Transverse colon (tissue), 4 donors: ENCODE measurements around the gene RTKN2.

Experiments used
- CTCF ChIP-seq, 5 experiments: fragments of 200-600 bp in 3 of 5; fragments of 450-650 bp in 2 of 5; sonication (generic) in 3 of 5; IDR thresholded peaks; 1 replicate in 2 of 5; 2 replicates in 3 of 5; pipeline ENCODE4 v1.5.1; 2016 to 2017; ENCODE audit warnings: antibody characterized with exemption in 5 of 5, inconsistent platforms in 3 of 5, mild to moderate bottlenecking in 2 of 5, moderate library complexity in 1 of 5
- EP300 ChIP-seq: sonication (generic); formaldehyde crosslinking; IDR thresholded peaks from one replicate; pipeline ENCODE4 v1.6.1; 2017; ENCODE audit warnings: antibody characterized with exemption, low read depth
- POLR2A ChIP-seq: fragments of 450-650 bp; IDR thresholded peaks from one replicate; pipeline ENCODE4 v1.6.1; 2016; ENCODE audit warnings: antibody characterized with exemption, mild to moderate bottlenecking, moderate library complexity
- POLR2AphosphoS5 ChIP-seq, 3 donors: sonication (generic); formaldehyde crosslinking; IDR thresholded peaks; one replicate each; pipeline ENCODE4 v1.6.1; 2016; ENCODE audit warnings: antibody characterized with exemption in 3 of 3

DNA sequence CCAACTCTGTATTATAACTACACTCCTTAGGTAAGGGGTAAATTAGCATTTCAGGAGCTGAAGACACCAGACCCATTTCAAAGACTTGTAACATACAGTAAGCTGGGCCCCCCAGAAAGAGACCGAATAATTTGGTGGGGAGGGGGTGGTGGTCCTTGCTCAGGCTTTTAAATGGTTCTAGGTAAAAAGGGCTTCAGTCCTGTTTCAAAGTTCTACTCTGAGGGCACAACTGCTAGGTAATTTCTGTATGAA, 73.0 kb downstream of the RTKN2 start:
- no peak for TF ChIP-seq EP300
- TF ChIP-seq POLR2A = no peak
- TF ChIP-seq CTCF (IDR thresholded peaks at IDR 0.05) = no peak
- no peak for TF ChIP-seq POLR2AphosphoS5 (IDR thresholded peaks at IDR 0.05)
